Mesenchymal stem cell (in vitro differentiated cells and primary cell): ENCODE measurements around the gene TRIM50.
"Not testable (repeated sequence)": the region's sequence is repeated elsewhere in the genome, so short reads cannot be mapped to it uniquely, and the experiment has no call there.

Source experiments
- DNase-seq: peaks from one replicate; pipeline ENCODE4 v3.0.0-alpha.2; 2013
- H2AFZ ChIP-seq: one replicate; pipeline ENCODE4 v1.6.1; 2013; ENCODE audit warnings: low read depth, mild to moderate bottlenecking, control low read depth, inconsistent platforms, low read length, moderate library complexity
- H2AK5ac ChIP-seq: 2 replicates; pipeline ENCODE4 v1.6.1; 2013; ENCODE audit warnings: low read length, moderate library complexity, mild to moderate bottlenecking, inconsistent platforms; ENCODE audit not compliant: severe bottlenecking
- H2BK120ac ChIP-seq: one replicate; pipeline ENCODE4 v1.6.1; 2013; ENCODE audit warnings: low read depth, mild to moderate bottlenecking, inconsistent platforms, low read length, moderate library complexity
- H2BK12ac ChIP-seq, 2 experiments: one replicate each; pipeline ENCODE4 v1.6.1; 2013; ENCODE audit warnings: inconsistent platforms in 2 of 2, low read length in 2 of 2, mild to moderate bottlenecking in 2 of 2, moderate library complexity in 2 of 2, control low read depth in 1 of 2
- H2BK15ac ChIP-seq: one replicate; pipeline ENCODE4 v1.6.1; 2013; ENCODE audit warnings: mild to moderate bottlenecking, low read depth, inconsistent platforms; ENCODE audit not compliant: poor library complexity, severe bottlenecking
- H2BK5ac ChIP-seq: 2 replicates; pipeline ENCODE4 v1.6.1; 2013; ENCODE audit warnings: low read depth, mild to moderate bottlenecking, low read length, control low read depth, inconsistent platforms; ENCODE audit not compliant: poor library complexity, severe bottlenecking
- H3K14ac ChIP-seq, 2 experiments: one replicate each; pipeline ENCODE4 v1.6.1; 2013; ENCODE audit warnings: inconsistent platforms in 2 of 2, low read length in 2 of 2, control low read depth in 1 of 2, mild to moderate bottlenecking in 1 of 2, moderate library complexity in 1 of 2
- H3K18ac ChIP-seq, 2 experiments: one replicate each; pipeline ENCODE4 v1.6.1; 2013; ENCODE audit warnings: inconsistent platforms in 2 of 2, low read length in 2 of 2, control low read depth in 1 of 2, low read depth in 1 of 2, mild to moderate bottlenecking in 1 of 2
- H3K23ac ChIP-seq, 2 experiments: one replicate each; pipeline ENCODE4 v1.6.1; 2013; ENCODE audit warnings: inconsistent platforms in 2 of 2, low read length in 2 of 2, mild to moderate bottlenecking in 2 of 2, moderate library complexity in 2 of 2, control low read depth in 1 of 2
- H3K27ac ChIP-seq: 2 replicates; pipeline ENCODE4 v1.5.1; 2013; ENCODE audit warnings: mild to moderate bottlenecking, moderate library complexity, low read length, control low read depth, inconsistent platforms; ENCODE audit not compliant: poor library complexity, severe bottlenecking
- H3K27me3 ChIP-seq, 2 experiments: 2 replicates each; pipeline versions ENCODE4 v1.6.1 to v1.7.0; 2013; ENCODE audit warnings: low read length in 2 of 2, mild to moderate bottlenecking in 2 of 2, moderate library complexity in 2 of 2, control low read depth in 1 of 2, inconsistent platforms in 1 of 2; ENCODE audit not compliant: control insufficient read depth in 1 of 2, insufficient read depth in 1 of 2
- H3K36me3 ChIP-seq, 2 experiments: 2 replicates each; pipeline versions ENCODE4 v1.6.1 to v1.7.0; 2013; ENCODE audit warnings: low read length in 2 of 2, control low read depth in 1 of 2, inconsistent platforms in 1 of 2, low read depth in 1 of 2, mild to moderate bottlenecking in 1 of 2; ENCODE audit not compliant: insufficient read depth in 2 of 2, control insufficient read depth in 1 of 2
- H3K4ac ChIP-seq, 2 experiments: one replicate each; pipeline ENCODE4 v1.6.1; 2013; ENCODE audit warnings: inconsistent platforms in 2 of 2, low read length in 2 of 2, mild to moderate bottlenecking in 2 of 2, moderate library complexity in 2 of 2, control low read depth in 1 of 2, low read depth in 1 of 2
- H3K4me1 ChIP-seq: 2 replicates; pipeline ENCODE4 v1.6.1; 2013; ENCODE audit warnings: low read depth, low read length, control low read depth; ENCODE audit not compliant: control insufficient read depth, insufficient read depth
- H3K4me2 ChIP-seq: 2 replicates; pipeline ENCODE4 v1.6.1; 2013; ENCODE audit warnings: low read length, mild to moderate bottlenecking, inconsistent platforms; ENCODE audit not compliant: poor library complexity, severe bottlenecking
- H3K4me3 ChIP-seq, 2 experiments: 2 replicates each; pipeline versions ENCODE4 v1.5.1 to v1.7.0; 2013; ENCODE audit warnings: low read length in 2 of 2, mild to moderate bottlenecking in 2 of 2, control low read depth in 1 of 2, low read depth in 1 of 2; ENCODE audit not compliant: insufficient read depth in 1 of 2
- H3K79me1 ChIP-seq: replicated peaks from 2 replicates; pipeline ENCODE4 v1.6.1; 2013; ENCODE audit warnings: mild to moderate bottlenecking, control low read depth, low read length, inconsistent platforms; ENCODE audit not compliant: poor library complexity, severe bottlenecking
- H3K9ac ChIP-seq: 2 replicates; pipeline ENCODE4 v1.7.0; 2013; ENCODE audit warnings: mild to moderate bottlenecking, low read length, moderate library complexity
- H3K9me3 ChIP-seq: 2 replicates; pipeline ENCODE4 v1.7.0; 2013; ENCODE audit warnings: mild to moderate bottlenecking, low read length; ENCODE audit not compliant: control insufficient read depth
- H4K8ac ChIP-seq: one replicate; pipeline ENCODE4 v1.6.1; 2013; ENCODE audit warnings: inconsistent platforms, mild to moderate bottlenecking, low read length, moderate library complexity
- H4K91ac ChIP-seq: one replicate; pipeline ENCODE4 v1.6.1; 2013; ENCODE audit warnings: mild to moderate bottlenecking, low read length, inconsistent platforms
- WGBS: methylation state at CpG from one replicate; pipeline ENCODE4 v1.1.7; 2013; ENCODE audit warnings: mixed read lengths; 5-methylcytosine and 5-hydroxymethylcytosine counted together

The TRIM50 gene

GRCh38 chr7:73304612-73305387 lies 23.1 kb downstream of the TRIM50 start:
- not testable (repeated sequence) for H2BK12ac ChIP-seq, H3K9me3 ChIP-seq, H3K27me3 ChIP-seq, H3K9ac ChIP-seq, H2BK5ac ChIP-seq, H2BK15ac ChIP-seq, DNase-seq, H3K4me3 ChIP-seq, H2BK120ac ChIP-seq, H2AK5ac ChIP-seq, H3K23ac ChIP-seq, H3K79me1 ChIP-seq, H2AFZ ChIP-seq, H3K4ac ChIP-seq, H3K4me2 ChIP-seq, H4K8ac ChIP-seq, H3K14ac ChIP-seq, H3K27ac ChIP-seq, H4K91ac ChIP-seq, H3K18ac ChIP-seq
- 97% methylated on average over 4 of the region's 15 CpGs for WGBS
- H3K36me3 ChIP-seq = peaks cover 28 to 32% of the 10 kb centered on the region in 2 experiments
- peaks cover 13% of the 10 kb centered on the region for H3K4me1 ChIP-seq

GRCh38 chr7:73304071-73304470 lies 23.8 kb downstream of the TRIM50 start:
- H2BK12ac ChIP-seq = no peak overlapping the region
- WGBS = 97% methylated on average over 14 of the region's 14 CpGs

DNA sequence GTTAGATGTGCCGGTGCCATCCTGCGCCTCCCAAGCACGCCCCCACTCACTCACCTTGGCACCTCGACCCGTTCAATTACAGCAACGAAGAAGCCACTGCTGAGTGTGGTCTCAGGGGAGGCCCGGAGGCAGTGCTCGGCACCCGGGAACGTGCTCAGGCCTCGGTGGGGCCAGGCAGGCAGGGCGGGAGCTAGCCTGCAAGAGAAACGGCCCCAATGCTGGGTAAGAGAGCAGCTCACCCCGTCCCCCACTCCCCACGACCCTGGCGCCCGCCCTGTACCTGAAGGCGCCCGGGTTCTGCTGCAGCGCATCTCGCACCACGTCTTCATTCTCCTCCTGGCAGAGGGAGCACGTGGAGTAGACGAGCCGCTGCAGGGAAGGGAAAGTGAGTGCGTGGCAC lies 24.3 kb downstream of the TRIM50 start:
- Histone ChIP-seq H3K4me3 (no peak overlapping the region), H2BK120ac (no peak overlapping the region), H3K9me3 (no peaks in the 10 kb centered on the region), H3K4me1 (peaks cover 11% of the 10 kb centered on the region), H2AFZ (no peak overlapping the region), H3K14ac (no peak overlapping the region), H3K36me3 (peaks cover 28 to 32% of the 10 kb centered on the region in 2 experiments), H3K27me3 (no peaks in the 10 kb centered on the region), H3K4ac (no peak overlapping the region), H3K79me1 (peaks cover 6% of the 10 kb centered on the region), H2BK5ac (no peak overlapping the region), H4K91ac (no peak overlapping the region), H3K9ac (no peak overlapping the region), H3K23ac (no peak overlapping the region), H3K27ac (no peak overlapping the region), H2BK12ac (no peak overlapping the region), H2AK5ac (no peak overlapping the region), H4K8ac (no peak overlapping the region), H3K18ac (no peak overlapping the region), H3K4me2 (no peak overlapping the region), H2BK15ac (no peak overlapping the region)
- 96% methylated on average over 25 of the region's 26 CpGs for WGBS
- DNase-seq = no peak

More at GRCh38 chr7:73304071-73304470, 23.8 kb downstream of the TRIM50 start:
- Histone ChIP-seq H4K8ac (no peak overlapping the region), H3K79me1 (peaks cover 8% of the 10 kb centered on the region), H4K91ac (no peak overlapping the region), H3K36me3 (peaks cover 28 to 32% of the 10 kb centered on the region in 2 experiments), H2BK5ac (no peak overlapping the region), H2BK15ac (no peak overlapping the region), H3K9ac (no peak overlapping the region), H3K4ac (no peak overlapping the region), H3K23ac (no peak overlapping the region), H3K14ac (no peak overlapping the region), H3K18ac (no peak overlapping the region), H3K9me3 (no peaks in the 10 kb centered on the region), H2AFZ (no peak overlapping the region), H3K4me1 (peaks cover 13% of the 10 kb centered on the region), H2AK5ac (no peak overlapping the region), H3K4me3 (no peak overlapping the region), H2BK120ac (no peak overlapping the region), H3K27me3 (no peaks in the 10 kb centered on the region), H3K27ac (no peak overlapping the region), H3K4me2 (no peak overlapping the region)
- no peak for DNase-seq

- not testable (repeated sequence) for H2BK5ac ChIP-seq, H2BK15ac ChIP-seq, H2BK12ac ChIP-seq, H3K14ac ChIP-seq, H2AK5ac ChIP-seq, H3K27ac ChIP-seq, H3K4me1 ChIP-seq, H2BK120ac ChIP-seq, H3K79me1 ChIP-seq, H3K4me3 ChIP-seq, H3K18ac ChIP-seq, H4K91ac ChIP-seq, H3K4ac ChIP-seq, H3K4me2 ChIP-seq, H3K9me3 ChIP-seq, H3K9ac ChIP-seq, H2AFZ ChIP-seq, DNase-seq, H4K8ac ChIP-seq, H3K23ac ChIP-seq, H3K27me3 ChIP-seq
- peaks cover 28 to 32% of the 10 kb centered on the region in 2 experiments for H3K36me3 ChIP-seq
- 97% methylated on average over 2 of the region's 10 CpGs for WGBS
Observed at GRCh38 chr7:73302846-73303245, 25.0 kb downstream of the TRIM50 start.
